ENCODE measurements around the gene IGFN1.

- TF ChIP-seq POLR2A (IDR thresholded peaks at IDR 0.05; ENCODE audit: extremely low read depth, insufficient read length): no peak
- no peak for TF ChIP-seq CTCF (IDR thresholded peaks at IDR 0.05; ENCODE audit: low read depth, low read length)
These were observed 18.3 kb upstream of the IGFN1 start for GRCh38 chr1:201172326-201172725.

Data from NB4 (cell line).